Kidney (tissue), 14 donors: Measurements from ENCODE around the gene LRRC31. TPM values are rescaled to one million over a fixed set of nuclear protein-coding genes. Genes with fewer than 3 reads are reported as not detected.

Experiments used
- DNase-seq, 5 donors: peaks; one replicate each; pipeline ENCODE4 v3.0.0-alpha.2; 2013 to 2020
- FAIRE-seq: peaks from 2 replicates; lab custom pipeline; 2012; peaks lifted over from hg19 to GRCh38; lab: Jason Lieb, UNC
- H3K27ac ChIP-seq, 2 donors: one replicate each; pipeline ENCODE4 v1.7.0; 2013; ENCODE audit warnings: low read depth in 2 of 2, low read length in 2 of 2, inconsistent platforms in 1 of 2
- H3K27me3 ChIP-seq: one replicate; pipeline ENCODE4 v1.7.1; 2013; ENCODE audit warnings: low read length, inconsistent platforms; ENCODE audit not compliant: control insufficient read depth, insufficient read depth
- H3K36me3 ChIP-seq, 3 donors: one replicate each; pipeline versions ENCODE4 v1.7.0 to v1.7.1; 2013; ENCODE audit warnings: low read length in 3 of 3, control low read depth in 1 of 3, inconsistent platforms in 1 of 3; ENCODE audit not compliant: insufficient read depth in 3 of 3, control insufficient read depth in 2 of 3
- H3K4me1 ChIP-seq, 3 donors: one replicate each; pipeline versions ENCODE4 v1.7.0 to v1.7.1; 2013; ENCODE audit warnings: low read length in 3 of 3, inconsistent platforms in 1 of 3, low read depth in 1 of 3; ENCODE audit not compliant: control insufficient read depth in 2 of 3, insufficient read depth in 2 of 3
- H3K4me3 ChIP-seq, 3 donors: one replicate each; pipeline versions ENCODE4 v1.7.0 to v1.8.1; 2013; ENCODE audit warnings: low read length in 3 of 3, control low read depth in 1 of 3, inconsistent platforms in 1 of 3
- H3K9ac ChIP-seq, 3 donors: one replicate each; pipeline versions ENCODE4 v1.7.0 to v1.7.1; 2013; ENCODE audit warnings: low read length in 3 of 3, control low read depth in 1 of 3, inconsistent platforms in 1 of 3
- H3K9me3 ChIP-seq, 3 donors: one replicate each; pipeline versions ENCODE4 v1.7.0 to v1.7.1; 2013; ENCODE audit warnings: low read length in 3 of 3, control low read depth in 1 of 3, inconsistent platforms in 1 of 3; ENCODE audit not compliant: control insufficient read depth in 2 of 3, insufficient read depth in 1 of 3
- intact Hi-C: fragments of 100-400 bp; cut with DNase I; formaldehyde crosslinking; loops from one replicate; pipeline ENCODE4 v1.11.1; 2022
- polyA plus RNA-seq: library from polyadenylated mRNA; stranded (reverse); fragments of 350-450 nt; fragmentation: Illumina TruSeq; extraction: RNeasy Lipid Tissue Mini Kit (QIAGEN cat#74804); gene quantifications from one replicate; pipeline ENCODE4 v1.2.3, GENCODE V29; 2014; ENCODE audit warnings: low read depth, low replicate concordance; ENCODE audit not compliant: insufficient read depth
- total RNA-seq: library from RNA; stranded (reverse); fragmentation: NEBNext Ultra II Directional; extraction: Animal tissue kit (Norgen Biotek cat#: 25700); gene quantifications from one replicate; pipeline ENCODE4 v1.2.1, GENCODE V29; 2021
- TF ChIP-seq, protein P1 (sequence below): IDR thresholded peaks from 3 replicates; pipeline ENCODE4 v1.5.1; 2012; ENCODE audit warnings: mild to moderate bottlenecking, moderate library complexity, borderline replicate concordance; ENCODE audit not compliant: insufficient read depth; ENCODE audit errors: extremely low read depth
- donor health status: control.
- donor health status: control.
- donor health status: control.
- donor health status: control.
- donor health status: control.
- donor health status: DM: yes; HTN: yes; CAD: no.
- donor health status: Normal renal cell carcinoma (clear cell type).

The LRRC31 gene
- total and polyA plus RNA-seq, 2 donors from 2014 or later: 0.76 TPM; not detected in 1

- TF ChIP-seq, protein P1, sequence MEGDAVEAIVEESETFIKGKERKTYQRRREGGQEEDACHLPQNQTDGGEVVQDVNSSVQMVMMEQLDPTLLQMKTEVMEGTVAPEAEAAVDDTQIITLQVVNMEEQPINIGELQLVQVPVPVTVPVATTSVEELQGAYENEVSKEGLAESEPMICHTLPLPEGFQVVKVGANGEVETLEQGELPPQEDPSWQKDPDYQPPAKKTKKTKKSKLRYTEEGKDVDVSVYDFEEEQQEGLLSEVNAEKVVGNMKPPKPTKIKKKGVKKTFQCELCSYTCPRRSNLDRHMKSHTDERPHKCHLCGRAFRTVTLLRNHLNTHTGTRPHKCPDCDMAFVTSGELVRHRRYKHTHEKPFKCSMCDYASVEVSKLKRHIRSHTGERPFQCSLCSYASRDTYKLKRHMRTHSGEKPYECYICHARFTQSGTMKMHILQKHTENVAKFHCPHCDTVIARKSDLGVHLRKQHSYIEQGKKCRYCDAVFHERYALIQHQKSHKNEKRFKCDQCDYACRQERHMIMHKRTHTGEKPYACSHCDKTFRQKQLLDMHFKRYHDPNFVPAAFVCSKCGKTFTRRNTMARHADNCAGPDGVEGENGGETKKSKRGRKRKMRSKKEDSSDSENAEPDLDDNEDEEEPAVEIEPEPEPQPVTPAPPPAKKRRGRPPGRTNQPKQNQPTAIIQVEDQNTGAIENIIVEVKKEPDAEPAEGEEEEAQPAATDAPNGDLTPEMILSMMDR: no peak
- no peaks in the 10 kb centered on the region for H3K27me3 ChIP-seq
- H3K4me1 ChIP-seq: no peaks in the 10 kb centered on the region
- intact Hi-C loops: no loop called here
- H3K4me3 ChIP-seq: no peak overlapping the region
- H3K9ac ChIP-seq: no peak overlapping the region
- H3K36me3 ChIP-seq: no peaks in the 10 kb centered on the region
- FAIRE-seq (no peak), DNase-seq (no peak)
- H3K27ac ChIP-seq: no peak overlapping the region
- no peaks in the 10 kb centered on the region for H3K9me3 ChIP-seq
These were observed 23.1 kb downstream of the LRRC31 start for GRCh38 chr3:169846458-169847193.

DNA sequence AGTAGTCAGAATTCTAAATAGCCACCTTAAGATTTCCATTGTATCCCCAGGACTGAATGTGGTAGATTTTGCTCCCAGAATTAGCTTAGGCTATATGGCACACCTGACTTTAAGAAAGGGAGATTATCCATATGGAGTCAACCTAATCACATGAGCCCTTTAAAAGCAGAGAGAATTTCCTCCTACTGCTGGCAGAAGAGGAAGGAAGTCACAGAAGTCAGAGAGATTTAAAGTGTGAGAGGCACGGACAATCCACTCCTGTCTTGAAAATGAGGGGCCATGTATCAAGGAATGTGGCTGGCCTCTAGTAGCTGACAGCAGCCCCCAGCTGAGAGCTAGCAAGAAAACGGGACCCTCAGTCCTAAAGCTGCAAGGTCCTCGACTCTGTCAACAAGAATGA lies 26.8 kb downstream of the LRRC31 start:
- intact Hi-C loops: no loop called here
- Histone ChIP-seq H3K27ac (no peak overlapping the region), H3K9ac (no peak overlapping the region), H3K4me1 (no peaks in the 10 kb centered on the region), H3K36me3 (no peaks in the 10 kb centered on the region), H3K4me3 (no peak overlapping the region), H3K9me3 (no peaks in the 10 kb centered on the region), H3K27me3 (no peaks in the 10 kb centered on the region)
- TF ChIP-seq, protein P1: no peak
- DNase-seq (no peak), FAIRE-seq (no peak)

DNA sequence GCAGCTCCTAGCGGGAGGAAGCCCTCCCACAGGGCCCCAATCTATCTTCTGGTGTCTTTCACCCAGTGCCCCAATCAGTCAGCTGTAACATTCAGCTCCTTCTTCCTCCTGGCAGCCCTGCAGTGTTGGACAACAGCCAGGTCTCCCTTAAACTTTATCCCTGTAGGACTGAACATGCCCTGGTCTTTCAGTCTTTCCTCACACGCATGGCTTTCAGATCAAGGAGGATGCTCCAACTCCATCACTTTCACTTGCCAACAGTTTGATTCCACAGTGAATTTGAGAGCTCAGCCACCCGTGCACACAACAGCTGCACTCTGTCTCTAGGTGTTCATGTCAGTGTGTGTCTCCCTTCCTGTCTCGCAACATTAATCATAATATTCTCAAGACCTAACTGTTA lies 28.6 kb downstream of the LRRC31 start:
- DNase-seq (peak in 4 of 5 donors; percentile 44 to 76 (median 60)), FAIRE-seq (no peak)
- Histone ChIP-seq H3K9ac (no peak overlapping the region), H3K27me3 (no peaks in the 10 kb centered on the region), H3K4me3 (no peak overlapping the region), H3K27ac (no peak overlapping the region), H3K4me1 (no peaks in the 10 kb centered on the region), H3K9me3 (no peaks in the 10 kb centered on the region), H3K36me3 (no peaks in the 10 kb centered on the region)
- TF ChIP-seq, protein P1: no peak
- intact Hi-C loops: no loop called here

DNA sequence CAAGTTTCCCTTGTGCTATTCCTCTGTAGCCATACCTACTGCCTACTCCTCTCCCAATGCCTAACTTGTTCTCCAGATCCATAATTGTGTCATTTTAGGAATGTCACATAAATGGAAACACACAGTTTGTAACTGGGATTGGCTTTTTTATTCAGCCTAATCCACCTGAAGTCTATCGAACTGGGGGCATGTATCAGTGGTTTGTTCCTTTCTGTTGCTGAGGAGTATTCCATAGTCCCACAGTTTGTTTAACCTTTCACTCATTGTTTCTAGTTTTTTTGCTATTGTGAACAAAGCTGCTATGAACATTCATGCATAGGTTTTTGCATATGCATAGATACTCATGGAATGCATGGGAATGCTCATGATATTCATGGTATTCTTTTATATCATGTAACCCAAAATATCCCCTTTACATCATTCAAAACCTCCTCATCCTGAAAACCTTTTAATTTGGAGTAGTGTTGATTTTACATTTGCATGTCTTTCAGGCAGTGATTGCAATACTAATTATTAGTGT lies 31.2 kb downstream of the LRRC31 start:
- Histone ChIP-seq H3K36me3 (no peaks in the 10 kb centered on the region), H3K27me3 (no peaks in the 10 kb centered on the region), H3K9ac (no peak overlapping the region), H3K27ac (no peak overlapping the region), H3K4me1 (no peaks in the 10 kb centered on the region), H3K9me3 (no peaks in the 10 kb centered on the region), H3K4me3 (no peak overlapping the region)
- TF ChIP-seq, protein P1: no peak
- FAIRE-seq (no peak), DNase-seq (no peak)
- intact Hi-C loops: no loop called here
